HEK293 (cell line): ENCODE data around the gene GRK5.

Source experiments
- CTCF ChIA-PET: fragments of 350-600 bp; formaldehyde crosslinking; extraction: SDS; loops from one replicate; lab custom pipeline; 2021; ENCODE audit warnings: antibody characterized with exemption; lab: Yijun Ruan, JAX
- POLR2A ChIA-PET: fragments of 300-600 bp; formaldehyde crosslinking; extraction: SDS; loops from one replicate; lab custom pipeline; 2020; ENCODE audit warnings: antibody characterized with exemption, inconsistent platforms; lab: Yijun Ruan, JAX
- H3K27ac ChIP-seq: fragments of 200-500 bp; sonication (Bioruptor generic); 2 replicates; pipeline ENCODE4 v1.5.1; 2014; ENCODE audit warnings: low read depth, low read length, control low read depth, inconsistent platforms; ENCODE audit errors: extremely low read depth
- H3K36me3 ChIP-seq, 2 experiments: fragments of 200-500 bp in 1 of 2; sonication (Bioruptor generic) in 1 of 2; 1 replicate in 1 of 2; 2 replicates in 1 of 2; pipeline ENCODE4 v1.5.1; 2014 to 2017; ENCODE audit warnings: inconsistent platforms in 2 of 2, low read length in 2 of 2; ENCODE audit not compliant: control insufficient read depth in 2 of 2, insufficient read depth in 1 of 2
- H3K4me1 ChIP-seq: fragments of 200-500 bp; sonication (Bioruptor generic); 2 replicates; pipeline ENCODE4 v1.5.1; 2014; ENCODE audit warnings: mild to moderate bottlenecking, low read length, inconsistent platforms; ENCODE audit not compliant: control insufficient read depth, insufficient read depth
- H3K4me3 ChIP-seq: 2 replicates; pipeline ENCODE4 v1.5.1; 2011; ENCODE audit warnings: low read depth, mild to moderate bottlenecking, control low read depth, low read length, moderate library complexity
- H3K9me3 ChIP-seq: fragments of 200-500 bp; sonication (Bioruptor generic); 2 replicates; pipeline ENCODE4 v1.5.1; 2014; ENCODE audit warnings: low read depth, low read length, inconsistent platforms; ENCODE audit not compliant: control insufficient read depth, insufficient read depth
- HOXD13 ChIP-seq: sonication (generic); formaldehyde crosslinking; IDR thresholded peaks from 2 replicates; pipeline ENCODE4 v1.8.0; 2022; ENCODE audit warnings: missing genetic modification reagents, borderline replicate concordance
- ZNF140 ChIP-seq: fragments of 450-650 bp; formaldehyde crosslinking; IDR thresholded peaks from 2 replicates; pipeline ENCODE4 v1.5.1; 2016; ENCODE audit warnings: missing biosample characterization, missing genetic modification characterization
- ZNF211 ChIP-seq: fragments of 450-650 bp; formaldehyde crosslinking; IDR thresholded peaks from 2 replicates; pipeline ENCODE4 v1.5.1; 2016; ENCODE audit warnings: low read depth, missing biosample characterization, missing genetic modification characterization
- ZNF24 ChIP-seq: fragments of 450-650 bp; formaldehyde crosslinking; IDR thresholded peaks from 2 replicates; pipeline ENCODE4 v1.5.1; 2016; ENCODE audit warnings: missing biosample characterization, missing genetic modification characterization
- ZNF558 ChIP-seq: fragments of 450-650 bp; formaldehyde crosslinking; IDR thresholded peaks from 2 replicates; pipeline ENCODE4 v1.5.1; 2016; ENCODE audit warnings: missing biosample characterization, missing genetic modification characterization
- ZNF639 ChIP-seq: fragments of 450-650 bp; formaldehyde crosslinking; IDR thresholded peaks from 2 replicates; pipeline ENCODE4 v1.5.1; 2016; ENCODE audit warnings: missing biosample characterization, missing genetic modification characterization
- ZNF670 ChIP-seq: fragments of 450-650 bp; formaldehyde crosslinking; IDR thresholded peaks from 2 replicates; pipeline ENCODE4 v1.5.1; 2016; ENCODE audit warnings: missing biosample characterization, missing genetic modification characterization, low read depth
- ZNF747 ChIP-seq: fragments of 450-650 bp; formaldehyde crosslinking; IDR thresholded peaks from 2 replicates; pipeline ENCODE4 v1.5.1; 2016; ENCODE audit warnings: missing biosample characterization, missing genetic modification characterization
- TF ChIP-seq, protein P1 (sequence below): fragments of 450-650 bp; formaldehyde crosslinking; IDR thresholded peaks from 2 replicates; pipeline ENCODE4; 2016; ENCODE audit warnings: missing biosample characterization, missing genetic modification characterization
- TF ChIP-seq, protein P2 (sequence below): fragments of 450-650 bp; formaldehyde crosslinking; IDR thresholded peaks from 2 replicates; pipeline ENCODE4 v1.5.1; 2016; ENCODE audit warnings: missing biosample characterization, missing genetic modification characterization

GRK5 gene

DNA sequence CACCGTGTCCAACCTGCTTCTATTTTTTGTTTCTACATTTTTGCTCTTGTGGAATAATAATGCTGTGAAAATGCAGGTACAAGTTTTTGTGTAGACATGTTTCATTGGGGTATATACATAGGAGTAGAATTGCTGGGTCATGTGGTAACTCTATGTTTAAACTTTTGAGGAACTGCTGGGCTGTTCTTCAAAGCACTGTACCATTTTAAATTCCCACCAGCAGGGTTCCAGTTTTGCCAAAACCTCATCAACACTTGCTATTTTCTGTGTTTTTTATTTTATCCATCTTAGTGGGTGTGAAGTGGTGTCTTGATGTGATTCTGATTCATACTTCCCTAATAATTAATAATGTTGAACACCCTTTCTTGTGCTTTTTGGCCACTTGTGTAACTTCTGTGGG lies 196.6 kb downstream of the GRK5 start:
- TF ChIP-seq, protein P1, sequence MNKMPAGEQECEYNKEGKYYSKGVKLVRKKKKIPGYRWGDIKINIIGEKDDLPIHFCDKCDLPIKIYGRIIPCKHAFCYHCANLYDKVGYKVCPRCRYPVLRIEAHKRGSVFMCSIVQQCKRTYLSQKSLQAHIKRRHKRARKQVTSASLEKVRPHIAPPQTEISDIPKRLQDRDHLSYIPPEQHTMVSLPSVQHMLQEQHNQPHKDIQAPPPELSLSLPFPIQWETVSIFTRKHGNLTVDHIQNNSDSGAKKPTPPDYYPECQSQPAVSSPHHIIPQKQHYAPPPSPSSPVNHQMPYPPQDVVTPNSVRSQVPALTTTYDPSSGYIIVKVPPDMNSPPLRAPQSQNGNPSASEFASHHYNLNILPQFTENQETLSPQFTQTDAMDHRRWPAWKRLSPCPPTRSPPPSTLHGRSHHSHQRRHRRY (tag by site-specific recombination) = no peak
- TF ChIP-seq HOXD13 (CRISPR knock-in tag) (no peak), ZNF747 (tag by site-specific recombination) (no peak), ZNF670 (tag by site-specific recombination) (no peak)
- TF ChIP-seq, all 188 proteins: peak for 0
- no peak overlapping the region for H3K27ac ChIP-seq
- no peak overlapping the region for H3K4me3 ChIP-seq
- H3K36me3 ChIP-seq = no peaks in the 10 kb centered on the region
- ChIA-PET CTCF (no interaction called here), POLR2A (no interaction called here)
- H3K4me1 ChIP-seq = no peaks in the 10 kb centered on the region
- no peaks in the 10 kb centered on the region for H3K9me3 ChIP-seq

DNA sequence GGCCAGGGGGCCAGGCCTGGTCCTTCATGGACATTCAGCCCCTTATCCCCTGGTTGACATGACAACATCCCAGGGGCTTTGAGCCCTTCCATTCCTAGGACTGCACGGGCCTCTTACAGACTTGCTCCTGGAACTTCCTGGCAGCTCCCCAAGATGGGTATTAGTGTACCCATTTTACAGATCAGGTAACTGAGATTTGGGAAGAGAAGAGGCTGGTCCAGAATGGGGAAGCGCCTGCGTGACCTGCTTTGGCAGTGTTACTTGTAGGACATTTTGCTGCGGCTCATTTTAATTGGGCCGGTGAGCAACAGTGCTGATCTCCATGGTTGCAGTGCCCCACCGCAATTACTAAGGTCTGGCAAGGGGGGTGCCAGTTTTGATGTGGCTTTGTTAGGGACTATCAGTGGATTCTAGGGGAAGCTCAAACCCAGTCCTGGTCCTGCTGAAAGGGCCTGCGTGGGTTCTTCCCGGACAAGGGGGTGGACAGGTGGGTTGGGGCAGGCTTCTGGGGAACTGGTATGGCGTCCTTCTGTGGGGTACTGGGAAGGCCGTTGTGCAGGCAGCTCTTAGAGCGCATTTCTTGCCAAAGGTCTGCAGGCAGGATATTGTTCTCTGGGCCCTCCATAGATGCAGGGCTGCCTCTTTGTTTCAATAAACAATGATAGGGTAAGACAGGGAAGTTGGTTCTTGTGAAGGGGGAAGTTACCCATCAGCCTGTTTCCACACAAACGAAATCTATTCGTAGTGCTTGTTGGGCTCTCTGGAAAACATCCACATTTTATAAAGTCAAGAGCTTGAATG lies 197.5 kb downstream of the GRK5 start:
- no peaks in the 10 kb centered on the region for H3K9me3 ChIP-seq
- ChIA-PET CTCF (interaction anchor here (1.6 kb wide), 1 partner anchor 11 kb away, joined by 5 read pairs; no protein-coding TSS in a partner anchor), POLR2A (no interaction called here)
- no peak overlapping the region for H3K4me3 ChIP-seq
- no peak overlapping the region for H3K27ac ChIP-seq
- H3K36me3 ChIP-seq = no peaks in the 10 kb centered on the region
- H3K4me1 ChIP-seq = no peaks in the 10 kb centered on the region
- TF ChIP-seq ZNF558 (tag by site-specific recombination) = no peak
- TF ChIP-seq ZNF24 = no peak
- no peak for TF ChIP-seq ZNF140 (tag by site-specific recombination)
- TF ChIP-seq, all 188 proteins: peak for 0

GRCh38 chr10:119405520-119405807 lies 198.1 kb downstream of the GRK5 start:
- H3K9me3 ChIP-seq = no peaks in the 10 kb centered on the region
- H3K36me3 ChIP-seq = no peaks in the 10 kb centered on the region
- ChIA-PET CTCF (interaction anchor here (0.7 to 1.6 kb wide), 3 partner anchors 11 to 13 kb away, joined by 3 to 5 read pairs (median 3); no protein-coding TSS in a partner anchor), POLR2A (no interaction called here)
- TF ChIP-seq, protein P2, sequence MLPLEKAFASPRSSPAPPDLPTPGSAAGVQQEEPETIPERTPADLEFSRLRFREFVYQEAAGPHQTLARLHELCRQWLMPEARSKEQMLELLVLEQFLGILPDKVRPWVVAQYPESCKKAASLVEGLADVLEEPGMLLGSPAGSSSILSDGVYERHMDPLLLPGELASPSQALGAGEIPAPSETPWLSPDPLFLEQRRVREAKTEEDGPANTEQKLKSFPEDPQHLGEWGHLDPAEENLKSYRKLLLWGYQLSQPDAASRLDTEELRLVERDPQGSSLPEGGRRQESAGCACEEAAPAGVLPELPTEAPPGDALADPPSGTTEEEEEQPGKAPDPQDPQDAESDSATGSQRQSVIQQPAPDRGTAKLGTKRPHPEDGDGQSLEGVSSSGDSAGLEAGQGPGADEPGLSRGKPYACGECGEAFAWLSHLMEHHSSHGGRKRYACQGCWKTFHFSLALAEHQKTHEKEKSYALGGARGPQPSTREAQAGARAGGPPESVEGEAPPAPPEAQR (tag by site-specific recombination) = no peak
- H3K4me1 ChIP-seq = no peaks in the 10 kb centered on the region
- H3K27ac ChIP-seq = no peak overlapping the region
- no peak overlapping the region for H3K4me3 ChIP-seq

- Histone ChIP-seq H3K4me1 (no peaks in the 10 kb centered on the region), H3K4me3 (no peak overlapping the region), H3K27ac (no peak overlapping the region), H3K9me3 (no peaks in the 10 kb centered on the region), H3K36me3 (no peaks in the 10 kb centered on the region)
- ChIA-PET CTCF (interaction anchor here (0.7 to 1.6 kb wide), 4 partner anchors 10 to 199 kb away, joined by 3 to 5 read pairs (median 4); partner anchors contain the start of gene GRK5), POLR2A (no interaction called here)
- TF ChIP-seq ZNF211 (tag by site-specific recombination) = no peak
- TF ChIP-seq ZNF639 (tag by site-specific recombination) = no peak
Measured at GRCh38 chr10:119406137-119406536, 198.8 kb downstream of the GRK5 start.
